Fibroblast of lung (primary cell): ENCODE data around the gene BAIAP3. TPM values are rescaled to one million over a fixed set of nuclear protein-coding genes. Genes with fewer than 3 reads are reported as not detected.

Experiments
- DNase-seq, 2 donors: peaks; one replicate each; pipeline versions ENCODE4 v3.0.0 to v3.0.0-alpha.2; 2010; ENCODE audit warnings: low read depth in 2 of 2
- H2AFZ ChIP-seq: 2 replicates; pipeline ENCODE4 v1.5.1; 2012; ENCODE audit warnings: low read length, control low read depth, inconsistent platforms
- H3K27ac ChIP-seq: 2 replicates; pipeline ENCODE4 v1.5.1; 2011; ENCODE audit warnings: low read length, control low read depth; ENCODE audit not compliant: insufficient read depth
- H3K27me3 ChIP-seq: 2 replicates; pipeline ENCODE4 v1.5.1; 2011; ENCODE audit warnings: mild to moderate bottlenecking, low read length; ENCODE audit not compliant: control insufficient read depth, insufficient read depth
- H3K36me3 ChIP-seq: 2 replicates; pipeline ENCODE4 v1.5.1; 2011; ENCODE audit warnings: low read length; ENCODE audit not compliant: control insufficient read depth, insufficient read depth
- H3K4me1 ChIP-seq: 2 replicates; pipeline ENCODE4 v1.5.1; 2011; ENCODE audit warnings: low read length; ENCODE audit not compliant: control insufficient read depth, insufficient read depth; ENCODE audit errors: extremely low read depth
- H3K4me2 ChIP-seq: 2 replicates; pipeline ENCODE4 v1.5.1; 2011; ENCODE audit warnings: low read length, control low read depth; ENCODE audit not compliant: insufficient read depth; ENCODE audit errors: extremely low read depth
- H3K4me3 ChIP-seq, 4 experiments: fragments of 200-600 bp in 1 of 4; sonication (generic) in 1 of 4; replicated peaks in 1 of 4; 2 replicates each; pipeline ENCODE4 v1.5.1; 2011 to 2016; ENCODE audit warnings: low read length in 4 of 4, low read depth in 3 of 4, mild to moderate bottlenecking in 3 of 4, control low read depth in 2 of 4, inconsistent platforms in 1 of 4, mixed read lengths in 1 of 4; ENCODE audit not compliant: insufficient read depth in 1 of 4; ENCODE audit errors: control extremely low read depth in 1 of 4
- H3K79me2 ChIP-seq: 2 replicates; pipeline ENCODE4 v1.5.1; 2012; ENCODE audit warnings: mild to moderate bottlenecking, low read length, inconsistent platforms; ENCODE audit not compliant: control insufficient read depth, insufficient read depth
- H3K9ac ChIP-seq: 2 replicates; pipeline ENCODE4 v1.5.1; 2011; ENCODE audit warnings: mild to moderate bottlenecking, low read length, control low read depth; ENCODE audit not compliant: insufficient read depth
- H3K9me3 ChIP-seq: 2 replicates; pipeline ENCODE4 v1.5.1; 2012; ENCODE audit warnings: low read depth, low read length; ENCODE audit not compliant: control insufficient read depth, insufficient read depth
- H4K20me1 ChIP-seq: 2 replicates; pipeline ENCODE4 v1.5.1; 2011; ENCODE audit warnings: low read length; ENCODE audit not compliant: control insufficient read depth, insufficient read depth; ENCODE audit errors: extremely low read depth
- EZH2 ChIP-seq: IDR thresholded peaks from 2 replicates; pipeline ENCODE4 v1.5.1; 2012; ENCODE audit warnings: low read length, control low read depth, mild to moderate bottlenecking; ENCODE audit errors: missing control alignments
- polyA plus RNA-seq, 2 donors: library from polyadenylated mRNA; depleted of rRNA in 1 of 2; stranded (reverse) in 1 of 2; unstranded in 1 of 2; fragments of >200 nt; gene quantifications; 2 replicates each; pipeline ENCODE4 v1.2.1, GENCODE V29; 2011 to 2012; ENCODE audit warnings: missing spikeins in 1 of 2
- total RNA-seq: library from RNA; depleted of rRNA; stranded (reverse); fragments of >200 nt; gene quantifications from 2 replicates; pipeline ENCODE4 v1.2.1, GENCODE V29; 2014
- TF ChIP-seq, protein P1 (sequence below), 2 donors: IDR thresholded peaks in 1 of 2; conservative IDR thresholded peaks in 1 of 2; 1 replicate in 1 of 2; 2 replicates in 1 of 2; pipeline ENCODE4 v1.5.1; 2011 to 2012; ENCODE audit warnings: low read length in 2 of 2, control low read depth in 1 of 2, inconsistent platforms in 1 of 2, low read depth in 1 of 2, mild to moderate bottlenecking in 1 of 2

Gene BAIAP3
- total and polyA plus RNA-seq, 2 donors (not counting 1 experiment from before 2014, with no cell fraction given) = 0.22 to 0.83 TPM

DNA sequence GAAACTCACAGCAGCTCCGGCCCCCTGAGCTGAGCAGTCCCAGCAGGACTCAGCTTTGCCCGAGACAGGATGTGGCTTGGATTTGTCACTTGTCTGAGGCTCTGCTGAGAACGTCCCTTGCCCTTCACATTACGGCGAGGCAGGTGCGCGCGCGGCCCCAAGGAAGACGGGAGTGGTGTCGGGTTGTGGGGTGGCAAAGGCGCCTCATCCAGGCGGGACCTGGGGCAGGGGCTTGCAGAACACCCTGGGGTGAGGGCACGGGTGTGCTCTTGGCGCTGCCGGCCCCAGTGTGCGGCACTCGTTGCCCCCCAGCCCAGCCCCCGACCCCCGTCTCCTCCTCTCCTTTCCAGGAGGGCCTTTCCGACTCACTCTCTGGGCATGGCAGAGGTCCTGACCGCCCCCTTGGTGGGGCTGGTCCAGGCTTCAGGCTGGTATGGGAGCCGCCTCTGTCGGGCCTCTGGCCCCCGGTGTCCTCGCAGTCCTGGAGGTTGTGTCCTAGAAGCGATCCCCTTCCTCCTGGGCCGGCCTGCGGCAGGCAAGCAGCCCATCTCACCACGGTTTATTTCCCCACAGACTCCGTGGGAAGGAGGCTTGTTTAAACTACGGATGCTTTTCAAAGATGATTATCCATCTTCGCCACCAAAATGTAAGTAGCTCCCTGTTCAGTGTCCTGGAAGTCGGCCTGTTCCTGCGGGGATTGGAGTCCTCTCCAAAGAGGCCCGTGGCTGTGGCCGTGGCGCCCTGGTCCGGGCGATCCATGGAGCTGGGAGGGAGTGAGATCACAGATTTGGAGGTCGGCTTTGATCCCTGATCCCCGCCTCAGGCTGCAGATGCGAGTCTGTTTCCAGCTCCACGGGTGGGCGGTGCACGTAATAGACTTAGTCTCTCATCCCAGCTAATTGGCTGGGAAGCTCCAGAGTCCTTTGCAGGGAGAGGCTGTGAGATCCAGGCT lies 18.1 kb upstream of the BAIAP3 start:
- H2AFZ ChIP-seq = no peak overlapping the region
- no peak for DNase-seq
- no peaks in the 10 kb centered on the region for H3K9me3 ChIP-seq
- H3K4me3 ChIP-seq = no peak overlapping the region
- H3K27ac ChIP-seq = no peak overlapping the region
- peaks cover 10% of the 10 kb centered on the region for H3K4me1 ChIP-seq
- H3K36me3 ChIP-seq = peaks cover 56% of the 10 kb centered on the region
- H3K4me2 ChIP-seq = no peak overlapping the region
- H3K27me3 ChIP-seq = no peaks in the 10 kb centered on the region
- H3K9ac ChIP-seq = no peak overlapping the region
- no peak for TF ChIP-seq EZH2
- TF ChIP-seq, protein P1, sequence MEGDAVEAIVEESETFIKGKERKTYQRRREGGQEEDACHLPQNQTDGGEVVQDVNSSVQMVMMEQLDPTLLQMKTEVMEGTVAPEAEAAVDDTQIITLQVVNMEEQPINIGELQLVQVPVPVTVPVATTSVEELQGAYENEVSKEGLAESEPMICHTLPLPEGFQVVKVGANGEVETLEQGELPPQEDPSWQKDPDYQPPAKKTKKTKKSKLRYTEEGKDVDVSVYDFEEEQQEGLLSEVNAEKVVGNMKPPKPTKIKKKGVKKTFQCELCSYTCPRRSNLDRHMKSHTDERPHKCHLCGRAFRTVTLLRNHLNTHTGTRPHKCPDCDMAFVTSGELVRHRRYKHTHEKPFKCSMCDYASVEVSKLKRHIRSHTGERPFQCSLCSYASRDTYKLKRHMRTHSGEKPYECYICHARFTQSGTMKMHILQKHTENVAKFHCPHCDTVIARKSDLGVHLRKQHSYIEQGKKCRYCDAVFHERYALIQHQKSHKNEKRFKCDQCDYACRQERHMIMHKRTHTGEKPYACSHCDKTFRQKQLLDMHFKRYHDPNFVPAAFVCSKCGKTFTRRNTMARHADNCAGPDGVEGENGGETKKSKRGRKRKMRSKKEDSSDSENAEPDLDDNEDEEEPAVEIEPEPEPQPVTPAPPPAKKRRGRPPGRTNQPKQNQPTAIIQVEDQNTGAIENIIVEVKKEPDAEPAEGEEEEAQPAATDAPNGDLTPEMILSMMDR (conservative IDR thresholded peaks at IDR 0.05 in 1 of 2, IDR thresholded peaks at IDR 0.05 in 1 of 2; ENCODE audit: low read depth in 1 of 2, low read length in 2 of 2) = no peak
- peaks cover 3% of the 10 kb centered on the region for H4K20me1 ChIP-seq
- peaks cover 85% of the 10 kb centered on the region for H3K79me2 ChIP-seq

DNA sequence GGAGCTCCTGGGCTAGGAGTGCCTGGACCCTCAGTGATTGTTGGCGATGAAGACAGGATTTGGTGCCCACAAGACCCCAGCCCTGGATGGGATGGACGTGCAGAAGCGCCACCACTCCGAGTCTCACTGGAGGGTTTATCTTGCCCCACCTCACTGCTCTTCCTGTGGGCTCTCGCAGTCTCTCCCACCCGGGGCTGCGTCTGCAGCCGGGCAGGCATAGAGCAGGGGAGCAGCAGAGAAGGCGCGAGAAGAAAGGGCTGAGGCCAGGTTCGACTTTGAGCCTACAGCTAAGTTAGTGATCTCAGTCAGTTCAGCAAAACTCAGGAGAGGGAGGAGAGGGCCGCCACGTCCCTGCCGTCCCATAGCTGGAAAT lies 17.4 kb upstream of the BAIAP3 start:
- Histone ChIP-seq H3K4me3 (no peak overlapping the region), H3K4me1 (peaks cover 10% of the 10 kb centered on the region), H3K9me3 (no peaks in the 10 kb centered on the region), H4K20me1 (peaks cover 3% of the 10 kb centered on the region), H3K4me2 (no peak overlapping the region), H3K27me3 (no peaks in the 10 kb centered on the region), H3K36me3 (peaks cover 61% of the 10 kb centered on the region), H3K9ac (no peak overlapping the region), H3K27ac (no peak overlapping the region), H2AFZ (no peak overlapping the region), H3K79me2 (peaks cover 79% of the 10 kb centered on the region)
- TF ChIP-seq, protein P1 (conservative IDR thresholded peaks at IDR 0.05 in 1 of 2, IDR thresholded peaks at IDR 0.05 in 1 of 2; ENCODE audit: low read depth in 1 of 2, low read length in 2 of 2) = no peak
- TF ChIP-seq EZH2 = no peak
- DNase-seq = no peak

DNA sequence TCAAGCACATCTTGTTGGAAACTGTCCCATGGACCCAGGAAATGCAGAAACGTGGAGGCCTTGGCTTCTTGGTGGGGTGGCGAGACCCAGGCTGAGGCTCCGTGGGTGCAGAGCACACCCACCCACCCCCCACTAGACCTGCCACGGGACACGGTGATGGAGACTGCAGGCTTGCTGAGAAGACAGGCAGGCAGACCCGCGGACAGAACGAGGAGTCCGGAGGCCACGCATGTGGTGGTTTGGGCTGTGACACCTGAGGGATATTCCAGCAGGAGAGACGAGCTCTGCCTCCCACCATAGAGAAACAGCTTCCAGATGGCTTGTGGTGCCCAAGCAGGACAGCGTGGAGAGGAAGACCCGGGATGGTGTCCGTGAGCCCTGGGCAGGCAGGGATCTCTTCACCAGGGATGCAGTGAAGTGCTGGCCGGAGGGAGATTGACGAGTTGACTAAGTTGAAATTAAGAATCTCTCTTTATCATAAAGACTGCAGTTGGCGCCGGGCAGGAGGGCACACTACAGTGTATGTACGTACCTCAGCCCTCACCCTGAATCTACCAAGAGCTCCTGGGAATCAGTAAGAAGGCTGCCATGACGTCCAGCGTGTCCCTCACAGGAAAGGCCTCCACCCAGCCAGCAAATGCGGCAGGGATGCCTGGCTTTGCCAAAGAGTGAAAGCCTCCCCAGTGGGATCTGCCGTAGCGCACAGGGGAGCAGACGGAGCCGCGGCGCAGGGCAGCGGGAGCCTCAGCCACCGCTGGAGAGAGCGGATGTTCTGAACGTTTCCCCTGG lies 15.8 kb upstream of the BAIAP3 start:
- H4K20me1 ChIP-seq = peaks cover 3% of the 10 kb centered on the region
- no peaks in the 10 kb centered on the region for H3K27me3 ChIP-seq
- no peaks in the 10 kb centered on the region for H3K4me1 ChIP-seq
- no peak for TF ChIP-seq EZH2
- TF ChIP-seq, protein P1 (conservative IDR thresholded peaks at IDR 0.05 in 1 of 2, IDR thresholded peaks at IDR 0.05 in 1 of 2; ENCODE audit: low read depth in 1 of 2, low read length in 2 of 2) = no peak
- H3K9ac ChIP-seq = no peak overlapping the region
- H3K27ac ChIP-seq = no peak overlapping the region
- no peak overlapping the region for H3K4me3 ChIP-seq
- peaks cover 62% of the 10 kb centered on the region for H3K79me2 ChIP-seq
- peaks cover 61% of the 10 kb centered on the region for H3K36me3 ChIP-seq
- no peak for DNase-seq
- no peaks in the 10 kb centered on the region for H3K9me3 ChIP-seq
- no peak overlapping the region for H3K4me2 ChIP-seq
- no peak overlapping the region for H2AFZ ChIP-seq
